Hindlimb muscle (tissue), 1 donor: Measurements from ENCODE around the gene OMP. TPM values are rescaled to one million over a fixed set of nuclear protein-coding genes. Genes with fewer than 3 reads are reported as not detected.
A peak's percentile ranks its signal among the peaks of the same experiment; 100 is the strongest.
"Not testable (repeated sequence)": the region's sequence is repeated elsewhere in the genome, so short reads cannot be mapped to it uniquely, and the experiment has no call there.

Experiments used
- DNase-seq: peaks from one replicate; pipeline ENCODE4 v3.0.0-alpha.2; 2013
- polyA plus RNA-seq: library from polyadenylated mRNA; unstranded; fragments of 120-200 nt; gene quantifications from one replicate; pipeline ENCODE4 v1.2.1, GENCODE V29; 2013; ENCODE audit not compliant: insufficient read length

Gene OMP, protein sequence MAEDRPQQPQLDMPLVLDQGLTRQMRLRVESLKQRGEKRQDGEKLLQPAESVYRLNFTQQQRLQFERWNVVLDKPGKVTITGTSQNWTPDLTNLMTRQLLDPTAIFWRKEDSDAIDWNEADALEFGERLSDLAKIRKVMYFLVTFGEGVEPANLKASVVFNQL
- not detected for polyA plus RNA-seq

DNA sequence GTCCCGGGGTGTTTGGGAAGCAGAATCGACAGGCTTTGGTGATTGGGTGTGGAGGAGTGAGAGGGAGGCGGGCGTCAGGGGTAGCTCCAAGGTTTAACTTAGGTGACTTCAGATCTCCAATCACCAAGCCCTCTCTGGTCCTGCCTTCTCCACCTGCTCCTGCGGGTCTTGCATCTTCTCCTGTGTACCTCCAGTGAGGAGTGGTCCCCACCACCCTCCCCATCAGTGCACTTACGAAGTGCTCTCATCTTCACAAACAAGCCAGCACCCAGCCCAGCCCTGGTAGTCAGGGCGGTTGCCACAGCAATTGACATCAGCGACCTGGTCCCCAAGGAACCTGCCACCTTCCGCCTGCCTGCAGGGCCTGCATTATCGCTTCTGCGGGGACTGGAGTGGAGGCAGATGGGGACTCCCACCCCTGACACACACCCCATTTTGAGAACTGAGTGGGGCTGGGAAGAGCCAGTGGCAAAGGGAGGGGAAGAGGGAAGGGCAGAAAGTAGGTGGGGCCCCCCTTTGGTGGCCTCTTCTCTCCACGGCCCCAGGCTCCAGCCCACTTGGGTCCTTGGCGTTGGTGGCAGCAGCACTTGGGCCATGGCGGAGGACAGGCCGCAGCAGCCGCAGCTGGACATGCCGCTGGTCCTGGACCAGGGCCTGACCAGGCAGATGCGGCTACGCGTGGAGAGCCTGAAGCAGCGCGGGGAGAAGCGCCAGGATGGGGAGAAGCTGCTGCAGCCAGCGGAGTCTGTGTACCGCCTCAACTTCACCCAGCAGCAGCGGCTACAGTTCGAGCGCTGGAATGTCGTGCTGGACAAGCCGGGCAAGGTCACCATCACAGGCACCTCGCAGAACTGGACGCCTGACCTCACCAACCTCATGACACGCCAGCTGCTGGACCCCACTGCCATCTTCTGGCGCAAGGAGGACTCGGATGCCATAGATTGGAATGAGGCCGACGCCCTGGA is at the start of gene OMP:
TSS of gene OMP (plus strand) at position 595 of the 965 bp plus-strand sequence. CDS start at position 595, 0 bp downstream.
- DNase-seq: no peak

DNA sequence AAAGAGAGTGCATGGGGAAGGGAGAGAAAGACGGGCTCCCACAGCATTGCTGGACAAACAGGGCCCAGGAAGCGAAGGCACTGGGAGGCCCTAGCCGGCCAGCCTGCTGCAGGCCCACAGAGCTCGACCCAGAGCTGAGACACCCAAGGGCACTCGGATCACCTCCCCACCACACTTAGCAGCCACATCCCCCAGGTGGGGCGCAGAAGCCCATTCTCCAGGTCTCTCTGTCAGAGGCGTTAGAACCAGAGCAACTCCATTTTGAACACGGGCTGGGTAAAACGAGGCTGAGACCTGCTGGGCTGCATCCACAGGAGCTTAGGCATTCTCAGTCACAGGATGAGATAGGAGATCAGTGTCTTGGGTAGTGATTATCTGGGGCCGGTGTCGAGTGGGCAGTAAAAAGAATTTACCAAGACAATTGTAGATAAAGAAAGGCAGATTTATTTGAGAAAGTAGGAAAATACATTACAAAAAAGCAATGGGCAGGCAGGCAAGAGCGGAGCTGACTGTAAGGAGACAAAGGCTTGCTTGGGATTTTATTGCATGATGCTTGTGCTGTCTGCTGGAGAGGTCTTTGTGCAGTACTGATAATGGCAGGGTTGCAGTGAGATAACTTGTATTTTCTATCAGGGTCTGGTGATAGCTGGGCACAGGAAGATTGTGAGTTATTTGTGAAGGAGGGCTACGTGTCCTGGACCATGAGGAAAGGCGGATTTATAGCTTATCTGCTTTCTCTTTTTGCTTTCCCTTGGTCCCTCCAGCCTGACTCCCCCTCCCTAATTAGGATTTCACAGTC is 49.2 kb upstream of the OMP start:
- no peak for DNase-seq

DNA sequence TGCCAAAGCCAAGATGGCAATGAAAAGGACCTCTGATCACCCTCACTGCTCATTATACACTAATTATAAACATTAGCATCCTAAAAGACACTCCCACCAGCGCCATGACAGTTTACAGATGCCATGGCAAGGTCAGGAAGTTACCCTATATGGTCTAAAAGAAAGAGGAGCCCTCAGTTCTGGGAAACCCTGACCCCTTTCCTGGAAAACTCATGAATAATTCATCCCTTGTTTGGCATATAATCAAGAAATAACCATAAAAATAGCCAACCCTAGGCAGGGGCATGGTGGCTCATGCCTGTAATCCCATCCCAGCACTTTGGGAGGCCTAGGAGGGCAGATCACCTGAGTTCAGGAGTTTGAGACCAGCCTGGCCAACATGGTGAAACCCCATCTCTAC is 48.6 kb upstream of the OMP start:
- no peak for DNase-seq

DNA sequence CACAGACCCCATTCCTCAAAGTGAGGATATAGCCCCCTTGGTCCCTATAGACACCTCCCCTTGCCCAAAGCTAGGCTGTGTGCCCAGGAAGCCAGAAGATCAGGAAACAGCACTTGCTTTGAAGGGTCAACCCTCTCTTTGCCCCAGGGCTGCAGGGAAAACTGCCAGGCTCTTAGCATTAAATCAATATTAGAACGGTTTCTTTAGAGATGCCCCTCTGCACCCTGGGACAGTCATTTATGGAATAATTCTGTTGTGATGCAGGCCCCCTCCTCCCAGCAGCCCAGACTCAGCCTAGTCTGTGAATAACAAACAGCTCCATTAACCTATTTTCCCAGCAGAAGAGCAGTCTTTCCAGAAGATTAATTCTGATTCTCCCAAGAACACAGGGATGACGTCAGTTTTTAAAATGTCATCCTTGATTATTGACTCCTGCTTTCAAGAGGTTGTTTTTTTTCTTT is 47.5 kb upstream of the OMP start:
- no peak for DNase-seq

DNA sequence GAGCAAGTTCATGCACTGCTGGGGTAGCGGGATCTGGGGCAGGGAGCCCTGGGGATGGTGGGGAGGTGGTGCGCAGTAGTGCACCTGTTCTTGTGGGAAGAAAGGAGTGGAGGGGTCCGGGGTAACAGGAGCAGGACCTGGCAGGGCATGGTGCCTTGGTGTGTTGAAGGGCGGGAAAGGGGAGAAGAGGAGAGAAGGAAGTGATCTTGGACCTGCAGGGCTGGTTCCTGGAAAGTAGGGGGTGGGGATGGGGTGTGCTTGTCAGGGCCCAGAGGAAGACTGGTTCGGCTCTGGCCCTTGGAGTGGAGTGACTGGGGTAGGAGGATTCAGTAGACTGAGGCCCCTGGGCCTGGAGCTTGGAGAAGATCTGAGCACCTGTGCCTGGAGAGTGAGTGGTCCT is 46.7 kb upstream of the OMP start:
- no peak for DNase-seq

DNA sequence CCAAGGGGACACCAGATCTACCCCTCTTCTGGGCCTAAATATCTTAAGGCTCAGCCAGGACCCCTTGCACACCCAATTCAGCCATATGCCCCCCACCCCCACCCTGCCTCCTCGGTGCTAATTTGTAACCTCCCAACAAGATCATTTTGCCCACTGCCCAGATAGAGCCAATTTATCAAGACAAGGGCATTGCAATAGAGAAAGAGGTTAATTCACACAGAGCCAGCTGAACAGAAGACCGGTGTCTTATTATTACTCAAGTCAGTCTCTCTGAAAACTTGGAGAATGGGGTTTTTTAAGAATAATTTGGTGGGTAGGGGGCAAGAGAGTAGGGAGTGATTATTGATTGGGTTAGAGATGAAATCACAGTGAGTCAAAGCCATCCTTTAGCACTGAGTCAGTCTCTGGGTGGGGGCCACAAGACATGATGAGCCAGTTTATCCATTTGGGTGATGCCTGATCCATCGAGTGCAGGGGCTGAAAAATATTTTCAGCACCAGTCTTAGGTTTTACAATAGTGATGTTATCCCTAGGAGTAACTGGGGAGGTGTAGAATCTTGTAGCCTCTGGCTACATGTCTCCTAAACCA is 45.7 kb upstream of the OMP start:
- DNase-seq: no peak

DNA sequence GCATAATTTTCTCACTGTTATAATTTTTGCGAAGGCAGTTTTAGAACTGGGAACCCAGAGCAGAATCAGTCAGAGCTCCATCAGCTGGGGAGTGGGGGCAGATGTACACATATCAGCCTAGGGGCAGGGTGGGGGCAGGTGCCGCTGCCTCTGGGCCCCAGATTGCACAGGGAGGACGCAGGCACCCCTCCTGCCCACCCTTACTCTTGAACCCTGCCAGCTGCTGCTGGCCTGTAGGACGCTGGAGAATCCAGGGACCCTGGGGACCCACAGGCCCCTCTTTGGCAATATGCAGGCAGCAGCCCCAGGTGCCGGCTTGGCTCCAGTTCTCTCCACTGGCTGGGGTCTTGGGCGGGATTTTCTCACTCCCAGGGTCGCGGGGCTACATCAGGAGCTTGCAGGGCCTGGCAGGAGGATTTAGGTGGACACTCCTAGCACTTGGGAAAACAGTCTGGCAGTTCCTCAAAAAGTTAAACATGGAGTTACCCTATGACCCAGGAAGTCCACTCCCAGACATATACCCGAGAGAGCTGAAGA is 44.6 kb upstream of the OMP start:
- no peak for DNase-seq

DNA sequence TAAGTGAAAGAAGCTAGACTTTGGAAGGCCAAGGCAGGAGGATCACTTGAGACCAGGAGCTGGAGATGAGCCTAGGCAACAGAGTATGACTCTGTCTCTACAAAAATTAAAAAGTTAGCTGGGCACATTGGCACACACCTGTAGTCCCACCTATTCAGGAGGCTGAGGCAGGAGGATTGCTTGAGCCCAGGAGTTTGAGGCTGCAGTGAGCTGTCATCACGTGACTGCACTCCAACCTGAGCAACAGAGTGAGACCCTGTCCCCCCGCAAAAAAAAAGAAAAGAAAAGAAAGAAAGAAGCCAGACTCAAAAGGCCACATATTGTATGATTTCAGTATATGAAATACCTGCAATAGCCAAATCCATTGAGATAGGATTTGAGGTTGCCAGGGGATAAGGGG is 43.7 kb upstream of the OMP start:
- DNase-seq: no peak

DNA sequence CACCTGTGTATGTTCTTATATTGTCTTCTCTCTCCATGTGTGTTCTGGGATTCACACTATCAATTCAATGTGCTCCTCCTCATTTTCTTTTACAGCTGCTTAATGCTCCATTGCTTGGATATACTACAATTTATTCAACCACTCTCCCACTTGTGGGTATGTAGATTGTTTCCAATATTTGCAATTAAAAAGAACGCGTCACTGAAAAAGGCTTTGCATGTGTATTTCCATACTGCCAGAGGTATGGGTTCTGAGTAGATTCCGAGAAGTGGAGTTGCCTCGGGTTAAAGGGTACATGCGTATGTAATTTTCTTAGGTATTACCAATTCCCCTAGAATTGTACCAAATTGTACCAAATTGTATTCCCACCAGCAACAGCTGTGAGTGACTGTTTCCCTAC is 42.8 kb upstream of the OMP start:
- no peak for DNase-seq

DNA sequence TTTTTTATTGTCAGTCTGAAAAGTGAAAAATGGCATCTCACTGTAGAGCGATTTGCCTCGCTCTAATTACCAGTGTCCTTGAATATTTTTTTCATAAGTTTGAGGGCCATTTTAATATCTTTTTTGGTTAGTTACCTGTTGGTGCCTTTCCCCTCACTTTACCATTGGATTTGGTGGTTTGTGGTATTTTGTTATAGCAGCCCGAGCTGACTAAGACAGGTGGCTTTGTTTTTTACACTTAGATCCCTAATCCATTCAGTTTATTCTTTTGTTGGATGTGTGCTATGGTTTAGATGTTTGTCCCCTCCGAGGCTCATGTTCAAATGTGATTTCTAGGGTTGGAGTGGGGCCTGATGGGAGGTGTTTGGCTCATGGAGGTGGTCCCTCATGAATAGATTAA is 42.4 kb upstream of the OMP start:
- no peak for DNase-seq

DNA sequence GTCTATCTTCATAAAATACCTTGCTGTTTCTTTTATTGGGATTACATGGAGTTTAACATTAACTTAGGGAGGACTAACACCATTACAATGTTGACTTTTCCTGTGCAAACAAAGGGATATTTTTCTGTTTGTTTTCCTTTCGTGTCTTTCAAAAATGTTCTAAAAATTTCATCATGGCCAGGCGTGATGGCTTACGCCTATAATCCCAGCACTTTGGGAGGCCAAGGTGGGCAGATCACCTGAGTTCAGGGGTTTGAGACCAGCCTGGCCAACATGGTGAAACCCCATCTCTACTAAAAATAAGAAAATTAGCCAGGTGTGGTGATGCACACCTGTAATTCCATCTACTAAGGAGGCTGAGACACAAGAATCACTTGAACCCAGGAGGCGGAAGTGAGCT is 41.4 kb upstream of the OMP start:
- DNase-seq: not testable (repeated sequence)

DNA sequence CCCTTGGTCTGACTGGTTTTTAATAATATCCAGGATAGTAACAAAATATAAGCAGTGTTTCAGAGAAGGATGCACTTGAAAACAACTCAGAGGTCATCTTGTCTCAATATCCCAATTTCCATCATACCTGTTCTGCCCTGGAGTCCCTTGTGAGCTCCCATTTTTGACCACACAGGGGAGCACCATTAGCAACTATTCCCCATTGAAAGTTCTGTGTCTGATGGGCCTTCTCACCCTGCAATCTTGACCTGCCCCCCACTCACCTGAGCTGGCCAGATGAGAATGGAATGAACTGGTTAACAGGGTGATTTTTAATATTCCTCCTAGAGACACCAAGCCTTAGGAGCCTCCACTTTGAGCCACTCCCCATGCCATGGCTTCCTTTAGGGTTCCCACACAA is 39.7 kb upstream of the OMP start:
- DNase-seq: no peak

DNA sequence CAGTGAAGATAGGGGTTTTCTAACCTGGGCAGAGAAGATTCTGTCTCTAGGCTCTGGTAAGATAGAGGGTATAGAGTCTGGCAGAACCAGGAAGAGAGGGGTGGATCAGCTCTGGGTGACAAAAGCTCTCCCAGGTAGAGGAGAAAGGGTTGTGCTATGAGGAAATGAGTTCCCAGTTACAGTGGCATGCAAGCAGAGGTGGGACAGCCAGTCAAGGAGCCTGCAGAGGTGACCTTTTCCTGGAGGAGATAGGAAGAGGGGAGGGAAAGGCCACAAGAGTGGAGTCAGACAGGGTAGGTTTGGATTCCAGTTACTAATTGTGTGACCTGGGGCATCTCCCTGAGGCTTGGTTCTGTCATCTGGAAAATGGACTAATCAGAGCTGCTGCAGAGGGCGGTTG is 39.2 kb upstream of the OMP start:
- DNase-seq: no peak

DNA sequence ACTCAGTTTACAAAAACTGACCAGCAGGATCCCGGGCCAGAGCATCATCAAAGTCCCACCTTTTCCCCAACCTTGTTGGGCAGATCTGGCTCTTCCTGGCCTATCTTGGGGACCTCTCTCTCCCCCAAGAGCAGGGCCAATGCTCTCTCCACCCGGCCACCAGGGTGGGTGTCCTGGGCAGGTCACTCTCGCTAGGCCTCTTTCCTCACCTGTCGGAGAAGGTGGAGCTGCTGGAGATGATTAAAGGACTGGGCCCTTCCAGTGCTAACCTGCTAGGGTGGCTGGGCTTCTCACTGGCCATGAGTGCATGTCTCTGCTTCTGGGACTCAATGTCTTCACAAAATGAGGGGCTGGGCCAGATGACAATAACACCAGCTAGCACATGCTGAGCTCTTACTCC is 38.8 kb upstream of the OMP start:
- DNase-seq: no peak

DNA sequence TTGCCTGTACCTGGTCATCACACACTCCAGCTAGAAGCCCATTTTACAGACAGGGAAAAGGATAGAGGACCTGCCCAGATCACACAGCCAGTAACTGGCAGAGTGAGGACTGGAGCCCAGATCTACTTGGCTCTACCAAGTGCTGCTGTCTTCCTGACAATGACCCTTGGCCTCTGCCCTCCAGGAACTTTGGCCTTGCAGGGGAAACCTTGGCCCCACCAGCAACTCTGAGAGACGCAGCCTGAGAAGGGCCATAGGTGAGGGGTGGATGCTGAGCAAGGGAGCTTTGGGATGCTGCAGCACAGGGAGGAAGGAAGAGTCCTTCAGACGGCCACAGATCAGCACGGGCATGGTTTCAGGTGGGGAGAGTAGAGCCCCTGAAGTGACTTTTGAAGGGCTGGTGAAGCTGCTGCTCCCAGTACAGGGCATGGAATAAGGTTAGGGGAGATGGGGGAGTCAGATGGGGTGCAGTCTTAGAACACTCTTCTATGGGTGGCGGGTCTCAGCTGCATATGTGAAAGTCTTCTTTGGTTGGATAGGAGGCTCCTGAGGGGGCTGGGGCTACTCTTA is 37.9 kb upstream of the OMP start:
- DNase-seq: no peak

DNA sequence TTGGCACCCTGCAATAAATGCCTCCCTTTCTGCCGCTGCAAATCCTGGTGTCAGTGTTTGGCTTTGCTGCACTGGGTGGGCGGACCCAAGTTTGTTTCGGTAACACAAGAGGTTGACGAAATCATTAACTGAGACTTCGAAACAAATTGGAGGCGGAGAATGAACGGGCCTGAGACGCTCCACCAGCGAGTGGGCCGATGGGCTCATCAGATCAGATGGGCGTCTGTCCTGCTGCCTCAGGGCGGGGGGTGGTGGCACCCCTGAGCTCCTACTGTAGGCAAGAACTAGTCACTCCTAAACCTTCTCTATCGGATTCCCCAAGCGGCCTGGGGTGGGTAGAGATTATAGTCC is 36.8 kb upstream of the OMP start:
- no peak for DNase-seq

DNA sequence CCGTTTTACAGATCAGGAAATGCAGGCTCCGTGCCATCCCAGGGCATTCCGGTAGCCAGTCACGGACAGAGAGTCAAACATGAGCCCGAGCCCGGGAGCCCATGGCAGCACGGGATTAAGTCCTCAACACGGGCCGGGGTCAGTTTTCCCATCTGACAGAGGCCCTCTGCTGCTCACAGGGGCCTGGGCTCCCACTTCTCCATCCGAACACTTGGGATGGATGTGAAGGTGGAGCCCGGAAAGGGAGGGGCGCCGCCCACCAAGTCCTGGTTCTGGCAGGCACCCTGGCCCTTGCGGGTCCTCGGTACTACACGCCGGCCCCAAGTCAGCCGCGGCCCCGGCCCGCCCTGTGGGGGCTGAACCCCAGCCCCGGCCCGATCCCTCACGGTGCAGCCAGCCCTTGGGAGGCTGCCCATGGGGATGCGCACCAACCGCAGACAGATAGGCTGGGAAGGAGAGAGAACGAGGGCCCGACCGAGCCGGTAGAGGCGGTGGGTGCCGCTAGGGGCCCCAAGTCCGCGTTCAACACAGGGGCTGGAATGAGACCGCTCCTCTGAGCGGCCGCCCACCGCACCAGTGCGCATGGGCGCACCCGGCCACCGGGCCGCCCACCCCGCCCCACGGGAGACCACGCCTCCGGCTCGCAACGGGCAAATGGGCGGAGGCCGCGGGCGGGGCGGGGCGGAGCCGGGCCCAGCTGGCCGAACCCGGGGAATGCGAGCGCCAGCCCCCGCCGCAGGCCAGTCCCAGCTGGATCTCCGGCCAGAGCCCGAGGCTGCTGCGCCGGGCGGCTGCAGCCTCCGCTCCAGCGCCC is 36.2 kb upstream of the OMP start, which contains the start of gene CAPN5:
TSS of gene CAPN5 (plus strand) at position 743 of the 814 bp plus-strand sequence. CDS start 17,916 bp downstream, outside the sequence.
- DNase-seq: peak; percentile 97

DNA sequence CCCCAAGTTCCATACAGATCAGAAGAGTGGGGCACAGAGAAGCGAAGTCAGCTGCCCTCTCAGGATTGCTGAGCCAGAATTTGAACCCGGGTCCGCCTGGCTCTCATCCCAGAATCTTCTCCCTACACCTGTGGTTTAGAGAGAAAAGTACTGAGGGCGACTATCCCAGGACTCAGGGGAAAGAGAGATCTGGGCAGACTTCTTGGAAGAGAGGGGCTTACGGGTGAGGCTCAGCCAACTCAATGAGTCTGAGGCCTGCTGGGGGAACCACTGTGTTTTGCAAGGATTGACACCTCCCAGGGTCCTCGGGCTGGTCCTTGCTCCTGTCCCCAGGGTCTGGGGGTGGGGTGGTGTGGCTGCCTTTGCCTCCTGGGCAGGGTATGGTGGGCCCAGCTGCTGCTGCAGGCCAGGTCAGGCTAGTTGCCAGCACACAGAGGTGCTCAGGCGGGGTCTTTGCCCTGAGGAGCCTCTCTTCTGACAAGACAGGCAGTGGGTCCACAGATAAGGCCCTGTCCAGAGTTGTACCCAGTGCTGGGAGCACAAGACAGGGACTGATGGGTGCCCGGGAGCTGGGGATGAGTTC is 34.7 kb upstream of the OMP start:
- DNase-seq: no peak

DNA sequence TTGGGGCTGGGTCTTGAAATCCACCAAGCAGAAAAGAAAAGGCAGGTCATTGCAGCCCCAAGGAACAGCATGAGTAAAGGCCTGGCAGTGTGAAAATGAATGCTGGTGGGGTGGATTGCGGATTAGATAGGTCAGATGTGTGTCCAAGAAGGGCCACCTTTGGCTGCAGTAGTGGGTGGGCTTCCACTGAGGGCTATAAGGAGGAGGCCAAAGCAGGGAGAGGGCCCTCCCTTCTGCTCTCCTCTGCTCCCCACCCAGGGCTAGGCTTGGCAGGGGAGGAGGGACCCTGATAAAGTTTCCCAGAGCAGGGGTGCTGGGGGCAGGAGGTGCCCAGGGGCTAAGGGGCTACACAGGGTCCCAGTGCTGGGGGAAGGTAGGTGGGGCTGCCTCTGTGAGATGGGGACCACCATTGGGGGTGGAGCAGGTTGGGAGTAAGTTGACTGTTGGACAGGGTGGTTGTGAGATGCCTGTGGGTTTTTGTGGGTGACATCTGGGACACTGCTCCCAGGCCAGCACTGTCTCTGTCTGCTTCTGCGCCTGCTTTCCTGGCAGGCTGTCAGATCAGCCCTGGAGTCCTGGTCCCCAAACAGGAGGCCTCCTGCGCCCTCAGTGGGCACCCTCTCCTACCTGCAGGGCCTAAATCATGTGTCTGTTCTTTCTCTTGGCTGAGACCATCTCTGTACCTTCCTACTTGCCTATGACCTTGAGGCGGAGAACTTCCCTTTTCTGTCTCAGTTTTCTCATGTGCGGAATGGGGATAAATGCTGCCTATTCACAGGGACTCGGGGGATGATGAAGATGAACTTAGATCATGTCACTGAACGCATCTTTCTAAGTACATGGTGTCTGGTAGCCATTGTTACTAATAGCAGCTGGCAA is 33.9 kb upstream of the OMP start:
- no peak for DNase-seq
